Measurements from ENCODE around the gene CORO1C.
"Not testable (repeated sequence)": the region's sequence is repeated elsewhere in the genome, so short reads cannot be mapped to it uniquely, and the experiment has no call there.

Gene CORO1C

GRCh38 chr12:108633081-108633533 is 98.2 kb downstream of the CORO1C start:
- DNase-seq (no peak), ATAC-seq (ENCODE audit: insufficient read depth, low read depth) (no peak)
- TF ChIP-seq, protein P1, sequence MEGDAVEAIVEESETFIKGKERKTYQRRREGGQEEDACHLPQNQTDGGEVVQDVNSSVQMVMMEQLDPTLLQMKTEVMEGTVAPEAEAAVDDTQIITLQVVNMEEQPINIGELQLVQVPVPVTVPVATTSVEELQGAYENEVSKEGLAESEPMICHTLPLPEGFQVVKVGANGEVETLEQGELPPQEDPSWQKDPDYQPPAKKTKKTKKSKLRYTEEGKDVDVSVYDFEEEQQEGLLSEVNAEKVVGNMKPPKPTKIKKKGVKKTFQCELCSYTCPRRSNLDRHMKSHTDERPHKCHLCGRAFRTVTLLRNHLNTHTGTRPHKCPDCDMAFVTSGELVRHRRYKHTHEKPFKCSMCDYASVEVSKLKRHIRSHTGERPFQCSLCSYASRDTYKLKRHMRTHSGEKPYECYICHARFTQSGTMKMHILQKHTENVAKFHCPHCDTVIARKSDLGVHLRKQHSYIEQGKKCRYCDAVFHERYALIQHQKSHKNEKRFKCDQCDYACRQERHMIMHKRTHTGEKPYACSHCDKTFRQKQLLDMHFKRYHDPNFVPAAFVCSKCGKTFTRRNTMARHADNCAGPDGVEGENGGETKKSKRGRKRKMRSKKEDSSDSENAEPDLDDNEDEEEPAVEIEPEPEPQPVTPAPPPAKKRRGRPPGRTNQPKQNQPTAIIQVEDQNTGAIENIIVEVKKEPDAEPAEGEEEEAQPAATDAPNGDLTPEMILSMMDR (IDR thresholded peaks at IDR 0.05; ENCODE audit: borderline replicate concordance, extremely low read depth, low read length, poor library complexity, severe bottlenecking) = no peak
- TF ChIP-seq EZH2 (IDR thresholded peaks at IDR 0.05; ENCODE audit: borderline replicate concordance, low read depth, low read length, severe bottlenecking) = no peak
- Histone ChIP-seq H3K9ac (ENCODE audit: low read depth, low read length) (peak overlapping the region; percentile 86), H3K4me2 (ENCODE audit: insufficient read depth, low read length) (peak overlapping the region; percentile 78), H3K27ac (ENCODE audit: low read length) (peak overlapping the region; percentile 95), H3K79me2 (ENCODE audit: insufficient read depth, low read length) (peaks cover 62% of the 10 kb centered on the region), H3K27me3 (ENCODE audit: insufficient read depth, low read length, poor library complexity) (no peaks in the 10 kb centered on the region), H3K4me3 (ENCODE audit: low read depth in 1 of 2, low read length in 2 of 2) (peak overlapping the region; percentile 18 to 59), H4K20me1 (ENCODE audit: insufficient read depth, low read length) (no peaks in the 10 kb centered on the region), H2AFZ (ENCODE audit: low read depth, low read length) (0 out of 2 replicates have a peak overlapping the region, but pooled peaks have one; percentile 32), H3K36me3 (ENCODE audit: insufficient read depth, low read length) (peaks cover 4% of the 10 kb centered on the region; the same call in 1 of the 2 replicates), H3K9me3 (ENCODE audit: insufficient read depth, low read length, severe bottlenecking) (no peaks in the 10 kb centered on the region), H3K4me1 (ENCODE audit: insufficient read depth, low read length) (peaks cover 100% of the 10 kb centered on the region)

DNA sequence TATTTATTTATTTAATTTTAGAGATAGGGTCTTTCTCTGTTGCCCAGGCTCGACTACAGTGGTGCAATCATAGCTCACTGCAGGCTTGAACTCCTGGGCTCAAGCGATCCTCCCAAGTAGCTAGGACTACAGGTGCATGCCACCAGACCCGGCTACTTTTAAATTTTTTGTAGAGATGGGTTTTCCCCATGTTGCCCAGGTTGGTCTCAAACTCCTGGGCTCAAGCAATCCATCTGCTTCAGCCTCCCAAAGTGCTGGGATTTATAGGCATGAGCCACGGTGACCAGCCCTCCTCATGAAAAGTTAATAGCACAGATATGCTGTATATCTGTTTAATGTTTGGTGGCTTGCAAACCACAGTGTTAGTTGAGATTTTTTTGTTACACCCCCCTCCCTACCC is 100.1 kb downstream of the CORO1C start:
- H2AFZ ChIP-seq (ENCODE audit: low read depth, low read length); H3K9me3 ChIP-seq (ENCODE audit: insufficient read depth, low read length, severe bottlenecking); H4K20me1 ChIP-seq (ENCODE audit: insufficient read depth, low read length); H3K27me3 ChIP-seq (ENCODE audit: insufficient read depth, low read length, poor library complexity); ATAC-seq (ENCODE audit: insufficient read depth, low read depth); DNase-seq: not testable (repeated sequence)
- H3K4me3 ChIP-seq (ENCODE audit: low read depth in 1 of 2, low read length in 2 of 2) = peak overlapping the region in 1 of 2 experiments; percentile 59; a peak in 2 of 4 replicates
- peak overlapping the region; percentile 78 for H3K4me2 ChIP-seq (ENCODE audit: insufficient read depth, low read length)
- H3K27ac ChIP-seq (ENCODE audit: low read length) = peak overlapping the region; percentile 95
- peak overlapping the region; percentile 86 for H3K9ac ChIP-seq (ENCODE audit: low read depth, low read length)
- peaks cover 78% of the 10 kb centered on the region for H3K79me2 ChIP-seq (ENCODE audit: insufficient read depth, low read length)
- H3K4me1 ChIP-seq (ENCODE audit: insufficient read depth, low read length) = peaks cover 94% of the 10 kb centered on the region
- peaks cover 13% of the 10 kb centered on the region; the same call in 1 of the 2 replicates for H3K36me3 ChIP-seq (ENCODE audit: insufficient read depth, low read length)

DNA sequence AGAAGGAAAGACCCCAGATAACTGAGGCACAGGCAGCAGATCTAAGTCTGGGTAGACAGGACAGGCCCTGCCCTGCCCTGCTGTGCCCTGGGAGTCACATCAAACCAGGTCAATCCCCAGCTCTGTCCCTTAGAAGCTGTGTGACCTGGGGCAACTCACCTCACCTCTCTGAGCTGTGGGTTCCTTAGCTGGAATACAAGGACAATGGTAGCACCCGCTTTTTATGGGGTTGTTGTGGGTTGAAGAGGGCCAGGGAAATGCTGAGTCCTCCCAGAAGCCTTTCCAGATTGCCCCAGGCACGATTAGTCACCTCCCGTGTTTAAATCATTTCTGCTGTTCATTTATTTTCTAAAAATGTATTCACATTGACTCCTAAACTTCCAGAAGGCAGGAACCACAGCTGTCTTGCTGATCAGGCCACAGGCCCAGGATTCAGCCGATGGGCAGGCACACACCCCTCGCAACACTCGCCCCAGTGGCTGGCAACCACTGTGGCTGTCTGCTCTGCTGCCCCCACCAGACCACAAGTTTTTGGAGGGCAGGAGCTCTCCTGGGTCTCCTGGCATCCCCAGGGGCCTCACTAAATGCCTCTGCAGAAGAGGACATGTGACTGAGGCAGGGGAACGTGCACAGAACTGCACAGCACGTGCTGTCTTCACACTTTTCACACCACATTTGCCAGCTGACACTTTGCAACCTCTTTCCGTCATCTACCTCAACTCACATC is 100.7 kb downstream of the CORO1C start:
- no peak overlapping the region for H2AFZ ChIP-seq (ENCODE audit: low read depth, low read length)
- ATAC-seq (ENCODE audit: insufficient read depth, low read depth) = no peak
- no peaks in the 10 kb centered on the region for H3K27me3 ChIP-seq (ENCODE audit: insufficient read depth, low read length, poor library complexity)
- H3K4me2 ChIP-seq (ENCODE audit: insufficient read depth, low read length) = peak overlapping the region; percentile 78
- peak overlapping the region; percentile 95 for H3K27ac ChIP-seq (ENCODE audit: low read length)
- DNase-seq = peak; percentile 73
- peaks cover 82% of the 10 kb centered on the region for H3K79me2 ChIP-seq (ENCODE audit: insufficient read depth, low read length)
- H3K4me3 ChIP-seq (ENCODE audit: low read depth in 1 of 2, low read length in 2 of 2) = peak overlapping the region in 1 of 2 experiments; percentile 62; a peak in 2 of 4 replicates
- no peaks in the 10 kb centered on the region for H3K9me3 ChIP-seq (ENCODE audit: insufficient read depth, low read length, severe bottlenecking)
- peak overlapping the region; percentile 86 for H3K9ac ChIP-seq (ENCODE audit: low read depth, low read length)
- peaks cover 13% of the 10 kb centered on the region; the same call in 1 of the 2 replicates for H3K36me3 ChIP-seq (ENCODE audit: insufficient read depth, low read length)
- H3K4me1 ChIP-seq (ENCODE audit: insufficient read depth, low read length) = peaks cover 88% of the 10 kb centered on the region
- H4K20me1 ChIP-seq (ENCODE audit: insufficient read depth, low read length) = no peaks in the 10 kb centered on the region
- no peak for TF ChIP-seq EZH2 (IDR thresholded peaks at IDR 0.05; ENCODE audit: borderline replicate concordance, low read depth, low read length, severe bottlenecking)
- TF ChIP-seq, protein P1 (IDR thresholded peaks at IDR 0.05; ENCODE audit: borderline replicate concordance, extremely low read depth, low read length, poor library complexity, severe bottlenecking) = no peak

GRCh38 chr12:108629824-108630476 is 101.4 kb downstream of the CORO1C start:
- Histone ChIP-seq H3K27ac (ENCODE audit: low read length) (peak overlapping the region; percentile 95), H3K4me2 (ENCODE audit: insufficient read depth, low read length) (peak overlapping the region; percentile 78), H3K27me3 (ENCODE audit: insufficient read depth, low read length, poor library complexity) (no peaks in the 10 kb centered on the region), H4K20me1 (ENCODE audit: insufficient read depth, low read length) (no peaks in the 10 kb centered on the region), H3K4me1 (ENCODE audit: insufficient read depth, low read length) (peaks cover 81% of the 10 kb centered on the region), H2AFZ (ENCODE audit: low read depth, low read length) (no peak overlapping the region), H3K9me3 (ENCODE audit: insufficient read depth, low read length, severe bottlenecking) (no peaks in the 10 kb centered on the region), H3K4me3 (ENCODE audit: low read depth in 1 of 2, low read length in 2 of 2) (peak overlapping the region in 1 of 2 experiments; percentile 62; a peak in 3 of 4 replicates), H3K9ac (ENCODE audit: low read depth, low read length) (peak overlapping the region; percentile 86), H3K79me2 (ENCODE audit: insufficient read depth, low read length) (peaks cover 89% of the 10 kb centered on the region), H3K36me3 (ENCODE audit: insufficient read depth, low read length) (peaks cover 16% of the 10 kb centered on the region; the same call in 1 of the 2 replicates)
- TF ChIP-seq, protein P1 (IDR thresholded peaks at IDR 0.05; ENCODE audit: borderline replicate concordance, extremely low read depth, low read length, poor library complexity, severe bottlenecking) = peak; percentile 4
- no peak for TF ChIP-seq EZH2 (IDR thresholded peaks at IDR 0.05; ENCODE audit: borderline replicate concordance, low read depth, low read length, severe bottlenecking)
- peak; percentile 64 for DNase-seq
- ATAC-seq (ENCODE audit: insufficient read depth, low read depth) = no peak

All from DND-41 (cell line).